ENCODE results near the gene ANKRD29. TPM values are rescaled to one million over a fixed set of nuclear protein-coding genes. Genes with fewer than 3 reads are reported as not detected.

ANKRD29 gene
- polyA plus RNA-seq, 1 of the 3 experiments (the other 2 are of a cell fraction): 8.2 TPM

DNA sequence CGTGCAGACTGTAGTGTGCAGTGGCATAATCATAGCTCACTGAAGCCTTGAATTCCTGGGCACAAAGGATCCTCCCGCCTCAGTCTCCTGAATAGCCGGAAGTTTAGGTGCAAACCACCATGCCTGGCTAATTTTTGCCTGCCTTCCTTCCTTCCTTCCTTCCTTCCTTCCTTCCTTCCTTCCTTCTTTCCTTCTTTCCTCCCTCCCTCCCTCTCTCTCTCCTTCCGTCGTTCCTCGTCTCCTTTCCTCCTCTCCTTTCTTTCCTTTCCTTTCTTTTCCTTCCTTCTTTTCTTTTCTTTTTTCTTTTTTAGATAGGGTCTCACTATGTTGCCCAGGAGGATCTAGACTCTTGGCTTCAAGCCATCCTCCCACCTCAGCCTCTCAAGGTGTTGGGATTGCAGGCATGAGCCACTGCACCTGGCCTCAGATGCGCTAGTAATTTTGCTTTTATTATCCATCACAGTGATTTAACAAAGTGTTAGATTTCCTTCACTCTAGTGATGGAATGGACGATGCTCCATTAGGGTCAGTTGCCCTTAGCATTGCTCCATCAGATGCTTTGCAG, 6.6 kb upstream of the ANKRD29 start:
- H3K27me3 ChIP-seq (ENCODE audit: insufficient read depth): no peaks in the 10 kb centered on the region; the same call in 1 of the 2 replicates
- H3K79me2 ChIP-seq (ENCODE audit: insufficient read depth): no peaks in the 10 kb centered on the region
- ChIA-PET POLR2A (no interaction called here), CTCF (interaction anchor here (1.0 kb wide), 1 partner anchor 33 kb away, joined by 4 read pairs; no protein-coding TSS in a partner anchor)
- no peaks in the 10 kb centered on the region for H3K9me3 ChIP-seq
- WGBS (ENCODE audit: low lambda C conversion rate): 83% methylated on average over 8 of the region's 8 CpGs
- no peaks in the 10 kb centered on the region for H3K9me2 ChIP-seq
- H2AFZ ChIP-seq (ENCODE audit: low read depth): no peak overlapping the region
- H3F3A ChIP-seq (replicated peaks; ENCODE audit: insufficient read depth): no peaks in the 10 kb centered on the region
- H4K20me1 ChIP-seq (ENCODE audit: insufficient read depth): no peaks in the 10 kb centered on the region
- H3K9ac ChIP-seq: no peak overlapping the region
- TF ChIP-seq, protein P1, sequence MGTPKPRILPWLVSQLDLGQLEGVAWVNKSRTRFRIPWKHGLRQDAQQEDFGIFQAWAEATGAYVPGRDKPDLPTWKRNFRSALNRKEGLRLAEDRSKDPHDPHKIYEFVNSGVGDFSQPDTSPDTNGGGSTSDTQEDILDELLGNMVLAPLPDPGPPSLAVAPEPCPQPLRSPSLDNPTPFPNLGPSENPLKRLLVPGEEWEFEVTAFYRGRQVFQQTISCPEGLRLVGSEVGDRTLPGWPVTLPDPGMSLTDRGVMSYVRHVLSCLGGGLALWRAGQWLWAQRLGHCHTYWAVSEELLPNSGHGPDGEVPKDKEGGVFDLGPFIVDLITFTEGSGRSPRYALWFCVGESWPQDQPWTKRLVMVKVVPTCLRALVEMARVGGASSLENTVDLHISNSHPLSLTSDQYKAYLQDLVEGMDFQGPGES (IDR thresholded peaks at IDR 0.05; ENCODE audit: low read depth, low read length): no peak
- no peak for TF ChIP-seq TAF1 (IDR thresholded peaks at IDR 0.05; ENCODE audit: borderline replicate concordance, low read depth, low read length)
- no peak for TF ChIP-seq GABPA (IDR thresholded peaks at IDR 0.05; ENCODE audit: low read depth)
- TF ChIP-seq RCOR1 (IDR thresholded peaks at IDR 0.05; ENCODE audit: low read length): no peak
- no peak for TF ChIP-seq NFIC (IDR thresholded peaks at IDR 0.05; ENCODE audit: borderline replicate concordance)
- no peak for TF ChIP-seq MXI1 (IDR thresholded peaks at IDR 0.05; ENCODE audit: low read depth, low read length)
- TF ChIP-seq GATA2 (CRISPR knock-in tag; IDR thresholded peaks at IDR 0.05): no peak
- TF ChIP-seq EP300 (IDR thresholded peaks at IDR 0.05; ENCODE audit: borderline replicate concordance in 1 of 2, low read depth in 1 of 2, low read length in 1 of 2): no peak
- H3K4me2 ChIP-seq: no peak overlapping the region
- H3K4me3 ChIP-seq (ENCODE audit: low read depth in 2 of 2, low read length in 1 of 2): no peak overlapping the region
- H3K27ac ChIP-seq (ENCODE audit: low read depth in 2 of 2, low read length in 1 of 2): no peak overlapping the region
- no peaks in the 10 kb centered on the region; a peak in 1 of 4 replicates for H3K4me1 ChIP-seq (ENCODE audit: control insufficient read depth in 1 of 2, insufficient read depth in 2 of 2, low read depth in 1 of 2, low read length in 1 of 2)
- H3K36me3 ChIP-seq (replicated peaks in 1 of 2; ENCODE audit: control insufficient read depth in 1 of 2, insufficient read depth in 2 of 2, low read length in 1 of 2): no peaks in the 10 kb centered on the region
- DNase-seq: no peak

DNA sequence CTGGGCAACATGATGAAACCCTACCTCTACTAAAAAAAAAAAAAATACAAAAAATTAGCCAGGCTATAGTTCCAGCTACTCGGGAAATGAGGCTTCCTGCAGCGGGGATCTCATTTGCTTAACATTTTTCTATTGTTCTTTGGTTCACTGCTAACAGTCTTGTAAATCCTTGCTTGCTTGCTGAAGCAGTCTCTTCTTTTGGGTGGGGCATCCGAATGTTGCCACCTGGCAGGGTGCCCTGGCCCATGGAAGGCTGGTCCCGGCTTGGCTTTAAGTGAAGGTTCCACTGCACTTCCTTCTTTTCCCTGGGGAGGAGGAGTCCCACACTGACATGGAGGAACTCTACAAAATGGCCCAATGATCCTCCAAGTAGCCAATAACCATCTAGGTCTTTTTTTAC, 6.0 kb upstream of the ANKRD29 start:
- no peak for DNase-seq
- POLR2A ChIA-PET: no interaction called here
- no peaks in the 10 kb centered on the region for H4K20me1 ChIP-seq (ENCODE audit: insufficient read depth)
- TF ChIP-seq FOXJ3 (CRISPR knock-in tag; IDR thresholded peaks at IDR 0.05) (no peak), RFX5 (IDR thresholded peaks at IDR 0.05; ENCODE audit: low read length) (no peak), ELF1 (IDR thresholded peaks at IDR 0.05) (no peak), POLR2AphosphoS5 (IDR thresholded peaks at IDR 0.05; ENCODE audit: low read depth, low read length) (no peak), FOXM1 (IDR thresholded peaks at IDR 0.05; ENCODE audit: low read depth) (no peak), RAD21 (IDR thresholded peaks at IDR 0.05; ENCODE audit: low read length) (no peak), EZH2phosphoT487 (IDR thresholded peaks at IDR 0.05; ENCODE audit: borderline replicate concordance, low read depth) (no peak), GABPA (IDR thresholded peaks at IDR 0.05; ENCODE audit: low read depth) (no peak), FOSL2 (IDR thresholded peaks at IDR 0.05; ENCODE audit: borderline replicate concordance, low read depth) (no peak), MEF2A (IDR thresholded peaks at IDR 0.05; ENCODE audit: borderline replicate concordance, low read depth) (no peak), SIN3A (IDR thresholded peaks at IDR 0.05; ENCODE audit: borderline replicate concordance, low read depth, low read length) (no peak), NRF1 (IDR thresholded peaks at IDR 0.05; ENCODE audit: low read depth, low read length) (no peak)
- TF ChIP-seq, protein P2, sequence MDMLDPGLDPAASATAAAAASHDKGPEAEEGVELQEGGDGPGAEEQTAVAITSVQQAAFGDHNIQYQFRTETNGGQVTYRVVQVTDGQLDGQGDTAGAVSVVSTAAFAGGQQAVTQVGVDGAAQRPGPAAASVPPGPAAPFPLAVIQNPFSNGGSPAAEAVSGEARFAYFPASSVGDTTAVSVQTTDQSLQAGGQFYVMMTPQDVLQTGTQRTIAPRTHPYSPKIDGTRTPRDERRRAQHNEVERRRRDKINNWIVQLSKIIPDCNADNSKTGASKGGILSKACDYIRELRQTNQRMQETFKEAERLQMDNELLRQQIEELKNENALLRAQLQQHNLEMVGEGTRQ (IDR thresholded peaks at IDR 0.05; ENCODE audit: borderline replicate concordance, low read depth, low read length): no peak
- TF ChIP-seq, protein P3, sequence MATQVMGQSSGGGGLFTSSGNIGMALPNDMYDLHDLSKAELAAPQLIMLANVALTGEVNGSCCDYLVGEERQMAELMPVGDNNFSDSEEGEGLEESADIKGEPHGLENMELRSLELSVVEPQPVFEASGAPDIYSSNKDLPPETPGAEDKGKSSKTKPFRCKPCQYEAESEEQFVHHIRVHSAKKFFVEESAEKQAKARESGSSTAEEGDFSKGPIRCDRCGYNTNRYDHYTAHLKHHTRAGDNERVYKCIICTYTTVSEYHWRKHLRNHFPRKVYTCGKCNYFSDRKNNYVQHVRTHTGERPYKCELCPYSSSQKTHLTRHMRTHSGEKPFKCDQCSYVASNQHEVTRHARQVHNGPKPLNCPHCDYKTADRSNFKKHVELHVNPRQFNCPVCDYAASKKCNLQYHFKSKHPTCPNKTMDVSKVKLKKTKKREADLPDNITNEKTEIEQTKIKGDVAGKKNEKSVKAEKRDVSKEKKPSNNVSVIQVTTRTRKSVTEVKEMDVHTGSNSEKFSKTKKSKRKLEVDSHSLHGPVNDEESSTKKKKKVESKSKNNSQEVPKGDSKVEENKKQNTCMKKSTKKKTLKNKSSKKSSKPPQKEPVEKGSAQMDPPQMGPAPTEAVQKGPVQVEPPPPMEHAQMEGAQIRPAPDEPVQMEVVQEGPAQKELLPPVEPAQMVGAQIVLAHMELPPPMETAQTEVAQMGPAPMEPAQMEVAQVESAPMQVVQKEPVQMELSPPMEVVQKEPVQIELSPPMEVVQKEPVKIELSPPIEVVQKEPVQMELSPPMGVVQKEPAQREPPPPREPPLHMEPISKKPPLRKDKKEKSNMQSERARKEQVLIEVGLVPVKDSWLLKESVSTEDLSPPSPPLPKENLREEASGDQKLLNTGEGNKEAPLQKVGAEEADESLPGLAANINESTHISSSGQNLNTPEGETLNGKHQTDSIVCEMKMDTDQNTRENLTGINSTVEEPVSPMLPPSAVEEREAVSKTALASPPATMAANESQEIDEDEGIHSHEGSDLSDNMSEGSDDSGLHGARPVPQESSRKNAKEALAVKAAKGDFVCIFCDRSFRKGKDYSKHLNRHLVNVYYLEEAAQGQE (IDR thresholded peaks at IDR 0.05; ENCODE audit: low read depth, low read length): no peak
- TF ChIP-seq, protein P4, sequence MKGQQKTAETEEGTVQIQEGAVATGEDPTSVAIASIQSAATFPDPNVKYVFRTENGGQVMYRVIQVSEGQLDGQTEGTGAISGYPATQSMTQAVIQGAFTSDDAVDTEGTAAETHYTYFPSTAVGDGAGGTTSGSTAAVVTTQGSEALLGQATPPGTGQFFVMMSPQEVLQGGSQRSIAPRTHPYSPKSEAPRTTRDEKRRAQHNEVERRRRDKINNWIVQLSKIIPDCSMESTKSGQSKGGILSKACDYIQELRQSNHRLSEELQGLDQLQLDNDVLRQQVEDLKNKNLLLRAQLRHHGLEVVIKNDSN (IDR thresholded peaks at IDR 0.05; ENCODE audit: borderline replicate concordance, low read depth): no peak

More for the DNA sequence above, 6.0 kb upstream of the ANKRD29 start:
- H3F3A ChIP-seq (replicated peaks; ENCODE audit: insufficient read depth): no peaks in the 10 kb centered on the region
- no peak overlapping the region for H3K9ac ChIP-seq
- H3K4me2 ChIP-seq: no peak overlapping the region
- no peaks in the 10 kb centered on the region for H3K79me2 ChIP-seq (ENCODE audit: insufficient read depth)
- H3K27ac ChIP-seq (ENCODE audit: low read depth in 2 of 2, low read length in 1 of 2): no peak overlapping the region
- CTCF ChIA-PET: no interaction called here
- H3K36me3 ChIP-seq (replicated peaks in 1 of 2; ENCODE audit: control insufficient read depth in 1 of 2, insufficient read depth in 2 of 2, low read length in 1 of 2): no peaks in the 10 kb centered on the region
- WGBS (ENCODE audit: low lambda C conversion rate): 62% methylated on average over 4 of the region's 4 CpGs
- H2AFZ ChIP-seq (ENCODE audit: low read depth): no peak overlapping the region
- H3K4me3 ChIP-seq (ENCODE audit: low read depth in 2 of 2, low read length in 1 of 2): no peak overlapping the region
- H3K9me3 ChIP-seq: no peaks in the 10 kb centered on the region
- no peaks in the 10 kb centered on the region for H3K9me2 ChIP-seq
- no peaks in the 10 kb centered on the region; the same call in 1 of the 2 replicates for H3K27me3 ChIP-seq (ENCODE audit: insufficient read depth)
- no peaks in the 10 kb centered on the region; a peak in 1 of 4 replicates for H3K4me1 ChIP-seq (ENCODE audit: control insufficient read depth in 1 of 2, insufficient read depth in 2 of 2, low read depth in 1 of 2, low read length in 1 of 2)

Data from SK-N-SH (cell line).